Stimulated activated CD8-positive, alpha-beta memory T cell treated with anti-CD3 and anti-CD28 coated beads, Interleukin-15, amount 100 ng/mL, for 1 hour (primary cell): ENCODE data around the gene NTNG2.

Experiments used
- DNase-seq: peaks from one replicate; pipeline ENCODE4 v3.0.0-alpha.2; 2020; ENCODE audit warnings: low read depth

NTNG2 gene

DNA sequence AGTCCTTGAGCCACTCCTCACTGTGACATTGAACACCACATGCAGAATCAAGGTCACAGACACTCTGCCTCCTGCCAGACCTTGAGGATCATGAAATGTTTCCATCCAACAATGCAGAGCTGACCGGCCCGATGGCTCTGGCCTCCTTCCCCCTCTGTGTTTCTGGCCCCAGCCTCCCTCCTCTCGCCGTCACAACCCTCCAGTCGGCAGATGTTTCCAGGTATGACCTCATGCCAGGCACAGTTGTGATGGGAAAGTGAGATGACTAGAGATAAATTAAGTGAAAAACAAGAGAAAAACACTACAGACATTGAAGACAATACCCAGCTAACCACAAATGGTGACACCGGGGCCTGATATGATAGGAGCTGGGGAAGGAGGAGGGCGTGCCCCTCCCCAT is 9.8 kb downstream of the NTNG2 start:
- no peak for DNase-seq

DNA sequence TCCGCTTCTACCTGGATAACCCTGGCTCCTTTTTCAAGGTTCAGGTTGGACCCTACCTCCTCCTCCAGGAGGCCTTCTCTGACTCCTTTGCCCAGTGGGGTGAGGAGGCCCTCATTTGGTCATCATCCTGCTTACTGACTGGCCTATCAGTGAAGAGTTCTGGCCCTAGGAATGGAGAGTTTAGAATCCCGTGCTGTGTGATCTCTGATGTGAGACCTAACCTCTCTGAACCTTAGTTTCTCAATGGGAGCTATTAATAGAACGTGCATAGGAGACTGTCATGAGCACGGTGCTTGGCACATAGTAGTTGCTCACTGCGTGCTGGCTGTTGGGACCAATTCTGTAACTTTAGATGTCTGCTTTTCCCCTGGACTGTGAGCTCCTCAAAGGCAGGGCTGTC is 10.3 kb downstream of the NTNG2 start:
- no peak for DNase-seq

DNA sequence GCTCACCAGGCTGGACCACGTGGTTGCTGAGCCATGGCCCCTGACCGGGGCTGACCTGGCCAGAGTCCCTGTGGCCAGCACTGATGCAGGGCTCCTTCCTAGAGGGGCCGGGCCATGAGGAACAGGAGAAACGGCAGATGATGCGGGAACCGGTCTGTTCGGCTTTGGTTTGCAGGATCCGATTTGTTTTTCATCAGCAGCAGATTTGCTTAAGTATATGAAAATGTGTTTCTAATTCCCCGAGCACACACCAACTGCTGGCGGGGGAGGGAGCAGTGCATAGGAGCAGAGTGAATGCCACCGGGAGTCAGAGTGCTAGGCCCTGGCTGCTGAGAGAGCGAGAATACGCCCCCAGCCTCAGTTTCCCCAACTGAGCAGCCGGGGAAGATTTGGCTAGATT is 13.6 kb downstream of the NTNG2 start:
- DNase-seq = no peak

DNA sequence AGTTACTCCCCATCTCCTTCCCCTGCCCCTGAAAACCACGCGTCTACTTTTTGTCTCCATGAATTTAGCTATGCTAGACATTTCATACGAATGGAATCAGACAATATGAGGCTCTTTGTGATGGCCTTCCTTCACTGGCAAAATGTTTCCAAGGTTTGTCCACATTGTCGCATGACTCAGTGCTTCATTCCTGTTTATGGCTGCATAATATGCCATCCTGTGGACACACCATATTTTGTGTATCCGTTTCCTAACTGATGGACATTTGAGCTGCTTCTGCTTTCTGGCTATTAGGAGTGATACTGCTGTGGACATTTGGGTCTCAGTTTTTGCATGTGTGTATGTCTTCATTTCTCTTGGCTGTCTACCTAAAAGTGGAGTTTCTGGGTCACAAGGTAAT is 14.5 kb downstream of the NTNG2 start:
- DNase-seq = no peak

DNA sequence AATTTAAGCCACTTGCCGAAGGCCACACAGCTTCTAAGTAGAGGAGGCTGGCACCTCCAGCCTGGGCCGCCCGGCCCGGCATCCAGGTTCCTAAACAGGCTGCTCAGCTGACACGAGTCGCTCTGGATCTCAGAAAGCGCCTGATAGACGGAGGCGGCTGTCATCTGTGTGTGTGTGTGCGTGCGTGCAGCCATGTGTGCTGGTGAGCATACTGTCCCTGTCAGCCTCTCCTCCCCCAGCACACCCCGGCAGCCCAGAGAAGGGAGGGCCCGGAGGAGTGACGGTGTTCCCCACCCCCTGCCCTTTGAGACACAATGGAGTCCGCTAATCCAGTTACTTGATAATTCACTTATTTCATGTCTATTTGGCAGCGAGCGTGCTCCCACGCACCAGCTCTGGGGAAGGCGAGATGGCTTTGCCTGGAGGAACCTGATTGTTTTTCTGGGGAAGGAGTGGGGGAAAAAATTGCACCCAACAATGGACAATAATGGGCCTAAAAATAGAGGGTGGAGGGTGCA is 20.0 kb downstream of the NTNG2 start:
- no peak for DNase-seq

DNA sequence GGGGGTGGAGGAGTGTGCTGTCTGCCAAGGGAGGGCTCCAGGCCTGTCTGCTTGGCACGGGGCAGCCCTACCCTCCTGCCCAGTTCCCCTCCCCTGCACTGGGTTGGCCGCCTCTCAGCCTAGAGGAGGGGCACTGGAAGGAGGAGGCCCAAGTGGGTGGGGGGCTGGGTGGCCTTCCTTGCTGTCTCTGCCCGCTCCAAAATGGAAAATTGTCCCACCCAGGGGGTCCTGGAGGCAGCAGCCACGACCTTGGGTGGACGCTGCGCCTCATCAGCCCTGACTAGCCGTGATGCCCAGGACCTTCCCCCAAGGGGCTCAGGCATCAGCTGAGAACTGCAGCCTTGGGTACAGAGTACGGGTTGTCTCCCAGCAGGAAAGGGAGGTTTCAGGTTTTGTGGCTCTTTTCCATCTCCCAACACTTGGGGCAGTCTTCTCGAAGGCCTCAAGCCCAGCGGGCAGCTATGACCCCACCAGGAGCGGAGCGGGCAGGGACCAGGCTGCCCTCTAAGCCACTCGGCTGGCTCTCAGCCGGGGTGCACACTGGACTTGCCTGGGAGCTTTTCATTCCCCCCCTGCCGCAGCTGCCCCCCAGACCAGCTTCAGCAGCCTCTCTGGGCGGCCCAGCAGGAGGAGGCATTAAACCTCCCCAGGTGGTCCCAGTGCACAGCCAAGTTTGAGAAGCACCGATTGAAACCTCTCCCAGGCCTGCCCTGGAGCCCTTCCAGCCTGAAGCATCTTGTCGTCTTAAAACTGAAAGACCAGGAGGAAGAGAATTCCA is 20.6 kb downstream of the NTNG2 start:
- DNase-seq = no peak

DNA sequence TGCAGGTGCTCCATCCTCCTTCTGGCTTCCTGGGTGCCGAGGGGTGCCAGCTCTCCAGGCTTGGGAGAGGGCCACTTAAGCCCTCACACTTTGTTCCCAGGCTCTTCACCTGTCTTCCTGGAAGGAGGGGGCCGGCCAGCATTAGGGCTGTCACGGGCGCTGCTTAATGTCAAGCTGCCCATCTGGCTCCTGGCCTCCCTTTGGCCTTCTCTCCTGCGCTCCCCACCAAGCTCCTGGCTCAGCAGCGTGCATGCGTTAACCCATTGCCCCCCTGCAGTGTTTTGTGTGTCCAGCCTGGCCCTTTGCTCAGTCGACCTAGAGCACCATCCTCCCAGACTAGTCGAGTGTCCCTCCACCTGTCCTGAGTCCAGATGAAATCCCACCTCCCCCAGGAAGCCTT is 21.3 kb downstream of the NTNG2 start:
- no peak for DNase-seq

DNA sequence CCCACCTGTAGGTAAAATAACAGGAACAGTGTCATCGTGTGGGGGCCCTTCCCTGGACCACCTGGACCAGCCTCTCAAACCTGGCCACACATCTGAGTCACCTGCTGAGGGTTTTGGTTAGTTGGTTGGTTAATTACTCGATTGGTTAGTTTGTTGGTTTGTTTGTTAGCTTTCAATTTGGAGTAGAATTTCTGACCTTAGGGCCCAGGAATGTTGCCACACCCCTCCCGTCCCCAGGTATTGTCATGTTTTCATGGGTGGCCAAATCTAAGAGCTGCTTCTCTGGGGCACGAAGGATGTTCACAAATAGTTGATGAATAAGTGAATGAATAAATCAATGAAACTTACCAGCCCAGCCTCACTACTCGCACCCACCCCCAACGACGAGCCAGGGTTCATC is 21.9 kb downstream of the NTNG2 start:
- DNase-seq = no peak

DNA sequence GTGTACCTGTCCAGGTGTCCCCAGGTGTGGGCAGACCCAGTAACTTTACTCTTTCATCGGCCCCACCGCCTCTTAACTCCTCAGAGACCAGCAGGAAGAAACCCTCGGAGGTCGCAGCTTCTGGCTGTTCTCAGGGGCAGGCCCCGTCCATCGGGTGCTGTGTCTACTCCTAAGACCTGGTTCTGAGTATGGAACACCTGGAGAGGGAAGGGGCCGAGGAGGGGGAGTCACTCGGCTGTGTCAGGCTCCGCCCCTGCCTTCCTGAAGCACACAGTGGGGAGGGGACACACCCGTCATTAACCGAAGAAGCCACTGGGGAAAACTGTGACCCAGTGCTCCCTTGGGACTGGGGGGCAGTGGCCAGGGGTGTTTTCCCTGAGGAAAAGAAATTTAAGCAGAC is 22.3 kb downstream of the NTNG2 start:
- no peak for DNase-seq

DNA sequence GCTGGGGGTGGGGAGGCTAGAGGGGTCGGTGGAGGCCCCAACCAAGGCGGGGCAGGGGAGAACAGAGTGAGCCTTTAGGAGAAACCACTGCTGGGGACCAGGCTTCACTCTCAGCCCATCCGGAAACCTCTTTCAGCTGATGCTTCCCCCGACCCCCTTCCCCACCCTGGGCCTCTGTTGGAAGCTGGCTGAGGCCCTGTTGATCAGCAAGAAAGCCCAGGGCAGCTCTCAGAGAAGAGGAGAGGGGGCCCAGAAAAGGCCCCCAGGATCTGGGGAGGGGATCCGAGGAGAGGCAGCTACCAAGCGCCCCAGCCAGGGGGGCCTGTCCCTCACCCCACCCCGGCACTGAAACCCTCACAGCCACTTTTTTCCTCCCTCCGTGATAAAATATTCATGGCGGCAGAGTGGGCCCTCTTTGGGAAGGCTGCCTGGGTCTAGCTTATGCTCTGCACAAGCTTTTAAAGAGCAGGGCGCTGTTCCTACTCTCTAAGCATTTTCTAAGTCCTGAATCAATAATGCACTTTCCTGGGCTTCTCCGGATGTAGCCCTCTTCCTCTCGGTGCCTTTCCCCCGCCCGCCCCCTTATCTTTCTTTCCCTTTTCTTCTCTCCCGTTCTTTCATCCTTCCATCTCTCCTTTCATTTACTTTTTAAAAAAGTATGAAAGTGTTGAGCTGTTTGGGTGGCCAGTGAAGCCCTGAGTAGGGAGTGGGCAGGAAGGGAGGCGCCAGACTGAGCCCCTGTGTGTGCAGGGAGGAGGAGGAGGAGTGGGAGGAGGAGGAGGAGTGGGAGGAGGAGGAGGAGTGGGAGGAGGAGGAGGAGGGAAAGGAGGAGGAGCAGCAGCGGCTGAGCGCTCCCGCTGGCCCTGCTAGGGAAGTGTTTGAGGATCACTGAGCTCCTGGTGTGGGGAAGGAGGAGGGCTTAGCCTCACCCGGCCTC is 23.5 kb downstream of the NTNG2 start:
- no peak for DNase-seq

DNA sequence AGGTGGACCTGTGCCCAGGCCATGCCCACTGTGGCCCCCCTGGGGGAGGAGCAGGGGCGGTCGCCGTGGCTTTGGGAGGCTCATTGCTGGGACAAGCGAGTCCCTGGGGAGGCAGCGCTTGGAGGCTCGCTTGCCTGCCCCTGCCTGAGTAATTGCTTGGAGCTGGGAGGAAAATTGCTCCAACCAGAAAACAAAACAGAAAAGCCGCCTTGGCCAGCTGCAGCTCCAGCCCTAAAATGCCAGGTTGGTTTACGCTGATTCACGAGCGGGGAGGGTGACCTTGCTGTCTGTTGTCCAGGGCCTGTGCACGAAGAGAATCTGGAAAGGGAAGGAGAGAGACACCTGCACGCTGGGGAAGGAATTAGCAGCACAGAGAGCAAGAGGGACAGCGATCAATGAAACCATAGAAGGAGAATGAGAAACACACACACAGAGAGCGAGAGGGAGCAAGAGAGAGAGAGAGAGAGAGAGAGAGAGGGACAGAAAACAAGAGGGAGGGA is 25.3 kb downstream of the NTNG2 start:
- DNase-seq = no peak

DNA sequence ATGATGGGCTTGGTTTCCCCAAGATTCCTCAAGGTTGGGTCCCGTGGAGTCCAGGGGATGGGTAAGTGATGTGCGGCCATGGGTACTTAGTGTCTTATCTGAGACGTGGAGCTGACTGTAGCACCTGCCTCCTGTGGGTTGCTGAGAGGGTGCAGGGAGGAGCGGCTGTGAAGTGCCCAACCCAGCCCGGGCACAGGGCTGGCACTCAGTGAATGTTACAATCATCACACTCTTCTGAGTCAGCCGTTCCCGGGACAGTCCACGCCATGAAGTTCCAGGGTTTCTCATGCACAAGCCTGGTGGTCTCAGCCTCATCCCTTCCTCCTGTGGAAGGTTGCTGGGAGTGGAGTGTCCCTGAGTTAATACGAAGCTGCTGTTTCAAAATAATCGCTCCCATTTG is 29.1 kb downstream of the NTNG2 start:
- no peak for DNase-seq

DNA sequence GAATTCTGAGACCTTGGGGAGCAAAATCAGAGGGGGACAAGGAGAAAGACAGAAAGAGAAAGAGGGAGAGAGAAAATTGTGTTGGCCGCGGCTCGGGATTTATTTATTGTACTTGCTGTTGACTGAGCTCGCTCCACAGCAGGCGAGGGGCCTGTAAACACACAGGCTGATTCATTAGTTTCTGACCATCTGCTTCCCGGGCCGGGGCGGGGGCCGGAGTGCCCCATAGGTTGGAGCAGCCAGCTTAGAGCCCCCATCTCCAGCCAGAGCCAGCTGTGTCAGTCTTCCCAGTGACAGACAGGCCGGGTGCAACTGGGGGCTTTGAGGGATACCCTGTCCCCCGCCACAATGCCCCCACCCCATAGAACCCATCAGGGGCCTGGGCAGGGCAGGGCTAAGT is 30.9 kb downstream of the NTNG2 start:
- no peak for DNase-seq

DNA sequence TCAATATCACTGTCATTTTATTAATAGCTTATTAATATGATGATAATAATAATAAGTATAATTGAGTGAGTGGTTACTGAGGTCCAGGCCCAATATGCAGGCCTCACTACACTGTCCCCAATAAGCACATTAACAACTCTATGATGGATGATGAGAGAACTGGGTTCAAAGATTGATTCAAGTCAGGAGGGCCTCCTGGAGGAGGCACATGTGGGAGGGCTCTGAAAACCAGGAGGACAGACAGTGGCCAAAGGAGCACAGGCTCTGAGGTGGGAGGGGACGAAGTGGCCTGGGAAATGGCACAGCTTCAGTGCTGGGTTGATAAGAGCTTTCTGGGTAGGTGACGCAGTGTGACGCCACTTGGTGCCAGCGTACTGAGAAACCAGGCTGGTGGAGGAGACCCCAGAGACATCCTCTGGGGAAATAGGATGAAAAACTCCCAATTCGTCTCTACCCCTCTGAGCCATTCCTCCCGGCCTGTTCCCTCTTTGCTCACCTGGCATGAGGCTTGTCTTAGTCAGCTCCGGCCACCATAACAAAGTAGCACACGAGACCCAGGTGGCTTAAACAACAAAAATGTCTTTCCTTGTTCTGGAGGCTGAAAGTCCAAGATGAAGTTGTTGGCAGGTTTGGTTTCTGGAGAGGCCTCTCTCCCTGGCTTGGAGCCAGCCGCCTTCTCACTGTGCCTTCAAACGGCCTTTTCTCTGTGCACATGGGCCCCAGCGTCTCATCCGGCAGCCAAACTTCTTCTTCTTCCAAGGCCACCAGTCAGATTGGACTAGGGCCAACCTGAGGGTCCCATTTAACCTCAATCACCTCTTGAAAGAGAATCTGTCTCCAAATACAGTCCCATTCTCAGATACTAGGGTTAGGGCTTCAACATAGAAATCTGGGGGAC is 31.6 kb downstream of the NTNG2 start:
- DNase-seq = no peak

DNA sequence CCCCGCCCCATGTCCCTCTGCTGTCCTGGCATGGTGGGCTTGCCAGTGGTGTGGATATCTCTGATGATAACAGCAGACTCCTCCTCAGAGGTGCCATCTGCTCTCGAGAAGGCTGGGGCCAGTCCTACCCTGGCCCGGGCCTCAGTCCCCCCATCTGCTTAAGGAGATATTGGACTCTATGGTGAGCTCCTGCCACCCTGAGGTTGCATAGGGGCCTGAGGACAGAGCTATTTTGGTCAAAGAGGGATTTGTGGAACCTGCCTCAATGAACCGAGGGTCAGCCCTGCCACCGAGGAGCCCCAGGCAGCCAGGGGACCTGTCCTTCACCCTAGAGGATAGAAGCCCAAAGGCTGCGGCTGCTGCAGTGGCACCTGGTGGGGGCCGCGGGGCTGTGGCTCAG is 32.6 kb downstream of the NTNG2 start:
- DNase-seq = no peak

DNA sequence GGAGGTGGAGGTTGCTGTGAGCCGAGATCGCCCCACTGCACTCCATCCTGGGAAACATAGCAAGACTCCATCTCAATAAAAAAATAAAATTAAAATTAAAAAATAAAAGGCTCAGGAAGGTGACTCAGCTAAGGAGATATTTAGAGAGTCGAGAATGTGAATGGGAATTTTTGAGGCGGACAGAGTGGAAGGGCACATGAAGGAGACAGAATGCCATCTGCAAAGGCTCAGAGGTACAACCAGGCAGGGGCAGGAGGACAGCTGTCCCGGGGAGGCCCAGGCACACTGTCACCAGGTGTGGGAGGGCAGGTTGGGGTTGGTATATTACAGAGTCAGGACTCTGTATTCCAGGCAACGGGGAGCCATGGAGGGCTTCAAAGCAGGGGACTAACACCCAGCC is 35.5 kb downstream of the NTNG2 start:
- DNase-seq = no peak

DNA sequence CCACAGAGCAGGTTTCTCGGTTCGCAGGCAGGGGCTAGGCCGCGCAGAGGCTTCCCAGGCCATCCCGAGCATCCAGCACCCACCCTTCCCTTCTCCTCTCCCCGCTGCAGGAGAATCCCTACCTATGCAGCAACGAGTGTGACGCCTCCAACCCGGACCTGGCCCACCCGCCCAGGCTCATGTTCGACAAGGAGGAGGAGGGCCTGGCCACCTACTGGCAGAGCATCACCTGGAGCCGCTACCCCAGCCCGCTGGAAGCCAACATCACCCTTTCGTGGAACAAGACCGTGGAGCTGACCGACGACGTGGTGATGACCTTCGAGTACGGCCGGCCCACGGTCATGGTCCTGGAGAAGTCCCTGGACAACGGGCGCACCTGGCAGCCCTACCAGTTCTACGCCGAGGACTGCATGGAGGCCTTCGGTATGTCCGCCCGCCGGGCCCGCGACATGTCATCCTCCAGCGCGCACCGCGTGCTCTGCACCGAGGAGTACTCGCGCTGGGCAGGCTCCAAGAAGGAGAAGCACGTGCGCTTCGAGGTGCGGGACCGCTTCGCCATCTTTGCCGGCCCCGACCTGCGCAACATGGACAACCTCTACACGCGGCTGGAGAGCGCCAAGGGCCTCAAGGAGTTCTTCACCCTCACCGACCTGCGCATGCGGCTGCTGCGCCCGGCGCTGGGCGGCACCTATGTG is 36.1 kb downstream of the NTNG2 start:
- no peak for DNase-seq

DNA sequence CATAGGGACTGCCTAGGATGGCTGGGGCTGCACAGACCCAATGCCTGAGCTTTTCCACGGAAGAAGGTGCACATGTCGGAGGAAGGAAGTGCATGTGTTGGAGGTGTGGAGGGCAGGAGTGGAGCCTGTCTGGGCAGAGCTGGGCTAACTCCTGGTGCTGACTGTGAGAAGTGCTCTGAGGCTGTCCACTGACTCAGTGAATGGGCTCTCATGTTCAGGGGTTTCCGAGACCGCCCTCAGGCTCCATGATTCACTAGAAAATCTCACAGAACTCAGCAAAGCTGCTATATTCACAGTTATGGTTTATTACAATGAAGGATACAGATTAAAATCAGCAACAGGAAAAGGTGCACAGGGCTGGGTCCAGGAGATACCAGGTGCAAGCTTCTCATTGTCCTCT is 37.2 kb downstream of the NTNG2 start:
- DNase-seq = no peak

DNA sequence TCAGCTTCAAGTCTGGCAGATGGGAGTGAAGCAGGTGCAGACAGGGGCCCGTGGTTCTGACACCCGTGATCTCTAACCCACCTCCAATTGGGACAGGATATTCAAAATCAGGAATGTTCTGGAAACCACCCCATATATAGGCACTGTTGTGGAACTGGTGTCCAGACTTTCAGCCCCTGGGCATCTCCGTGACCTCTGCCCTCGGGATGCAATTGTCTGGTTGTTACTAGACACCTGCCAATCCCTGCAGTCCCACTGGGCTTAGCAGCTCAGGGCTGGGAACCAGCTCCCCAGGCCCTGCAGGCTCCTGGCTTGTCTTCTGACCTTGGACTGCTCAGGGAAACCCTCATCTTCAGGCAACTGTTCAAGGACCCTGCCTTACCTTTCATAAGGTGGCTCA is 38.8 kb downstream of the NTNG2 start:
- no peak for DNase-seq

DNA sequence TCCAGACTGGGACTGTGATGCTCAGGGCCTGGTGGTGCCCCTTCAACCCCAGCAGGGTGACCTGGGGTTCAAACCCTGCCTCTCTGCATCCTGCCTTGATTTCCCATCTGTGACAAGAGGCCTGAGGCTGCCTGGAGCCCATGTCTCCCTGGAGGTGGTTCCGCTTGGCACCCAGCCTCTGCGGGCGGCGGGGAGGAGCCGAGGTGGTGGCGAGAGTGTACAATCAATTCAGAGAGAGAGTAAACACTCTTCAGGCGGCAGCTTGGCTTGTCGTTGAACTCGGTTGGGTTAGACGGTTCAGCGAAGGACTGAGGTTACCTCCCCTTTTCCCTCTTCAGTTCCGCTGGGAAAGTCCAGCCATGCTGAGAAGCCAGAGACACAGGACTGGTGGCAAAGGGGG is 39.3 kb downstream of the NTNG2 start:
- no peak for DNase-seq
